GM12892 (cell line): ENCODE results near the gene SPOCK1.

Experiments
- DNase-seq: peaks from one replicate; pipeline ENCODE4 v3.0.0; 2011; ENCODE audit not compliant: insufficient read length
- FAIRE-seq: peaks from 2 replicates; lab custom pipeline; 2011; peaks lifted over from hg19 to GRCh38; lab: Jason Lieb, UNC
- POLR2A ChIP-seq: IDR thresholded peaks from 2 replicates; pipeline ENCODE4 v1.6.1; 2011; ENCODE audit warnings: low read depth, low read length, control low read depth
- POLR2AphosphoS5 ChIP-seq: IDR thresholded peaks from 2 replicates; pipeline ENCODE4 v1.6.1; 2011; ENCODE audit warnings: low read depth, low read length, control low read depth
- TAF1 ChIP-seq: IDR thresholded peaks from 2 replicates; pipeline ENCODE4 v1.6.1; 2011; ENCODE audit warnings: low read depth, mild to moderate bottlenecking, control low read depth, low read length, borderline replicate concordance

The SPOCK1 gene

DNA sequence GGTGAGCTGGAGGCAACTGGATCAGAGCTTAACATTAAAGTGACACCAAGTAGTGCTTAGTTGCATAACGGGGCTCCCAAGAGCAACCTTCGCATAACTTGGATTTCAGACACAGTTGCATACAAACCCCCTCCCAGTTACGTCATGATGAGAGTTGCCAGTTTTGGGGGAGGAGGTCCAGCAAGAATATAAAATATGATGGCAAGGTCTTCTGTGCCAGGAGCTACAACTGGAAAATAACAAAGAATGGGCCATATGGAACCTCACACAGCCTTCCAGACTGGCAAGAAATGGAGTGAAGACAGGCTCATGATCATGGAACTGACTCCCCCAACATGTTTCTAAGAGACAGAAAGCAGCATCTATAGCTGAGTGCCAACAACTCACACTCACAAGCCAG, 8.5 kb downstream of the SPOCK1 start:
- no peak for TF ChIP-seq TAF1
- no peak for TF ChIP-seq POLR2AphosphoS5
- TF ChIP-seq POLR2A: no peak
- FAIRE-seq (no peak), DNase-seq (no peak)

DNA sequence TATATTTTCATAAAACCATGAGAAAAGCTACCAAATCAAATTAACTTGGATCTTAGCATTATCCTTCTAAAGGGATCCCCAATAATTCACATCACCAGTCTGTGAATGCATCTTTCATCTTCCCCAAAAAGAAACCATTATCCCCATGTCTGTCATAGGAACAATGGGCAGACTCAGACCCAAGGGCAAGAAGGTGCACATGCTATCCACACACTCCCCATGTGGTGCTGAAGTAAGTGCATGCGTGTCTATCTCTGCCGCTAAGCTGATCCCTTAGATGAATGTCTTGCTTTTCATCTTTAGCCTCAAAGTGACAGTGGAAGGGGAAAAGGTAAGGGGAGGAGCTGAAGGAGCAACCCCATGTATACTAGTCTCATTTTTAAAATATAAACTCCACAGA, 10.2 kb downstream of the SPOCK1 start:
- TF ChIP-seq POLR2A (no peak), TAF1 (no peak), POLR2AphosphoS5 (no peak)
- FAIRE-seq (no peak), DNase-seq (no peak)

DNA sequence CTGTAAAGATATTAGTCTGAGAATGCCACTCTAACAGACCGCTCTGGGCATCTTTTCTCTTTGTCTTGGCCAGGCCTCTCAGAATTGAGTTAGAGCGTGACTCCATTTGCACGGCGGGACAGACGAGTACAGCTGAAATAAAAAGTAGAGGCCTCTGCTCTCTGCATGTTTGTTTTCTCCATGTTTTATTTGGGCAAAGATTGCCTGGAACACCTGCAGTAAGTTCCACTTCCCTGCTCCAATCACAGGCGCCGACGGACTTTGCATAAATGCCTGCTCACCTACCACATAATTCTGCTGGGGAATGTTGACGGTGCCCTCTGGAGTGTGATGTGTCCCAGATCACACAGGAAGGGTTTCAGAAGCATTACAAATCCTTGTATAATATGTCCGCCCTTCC, 10.6 kb downstream of the SPOCK1 start:
- TF ChIP-seq POLR2A (no peak), TAF1 (no peak), POLR2AphosphoS5 (no peak)
- FAIRE-seq (no peak), DNase-seq (no peak)

GRCh38 chr5:137487600-137487999, 11.5 kb downstream of the SPOCK1 start:
- DNase-seq (no peak), FAIRE-seq (no peak)
- no peak for TF ChIP-seq POLR2AphosphoS5
- TF ChIP-seq TAF1: no peak
- TF ChIP-seq POLR2A: no peak

GRCh38 chr5:137486707-137487106, 12.4 kb downstream of the SPOCK1 start:
- FAIRE-seq: no peak
- no peak for DNase-seq
- no peak for TF ChIP-seq POLR2A
- TF ChIP-seq POLR2AphosphoS5: no peak
- no peak for TF ChIP-seq TAF1

- FAIRE-seq (no peak), DNase-seq (no peak)
- TF ChIP-seq POLR2A: no peak
- TF ChIP-seq TAF1: no peak
- TF ChIP-seq POLR2AphosphoS5: no peak
Observed at GRCh38 chr5:137481596-137481995, 17.5 kb downstream of the SPOCK1 start.

- TF ChIP-seq TAF1: no peak
- TF ChIP-seq POLR2AphosphoS5: no peak
- no peak for TF ChIP-seq POLR2A
- DNase-seq (no peak), FAIRE-seq (no peak)
Observed at GRCh38 chr5:137478043-137478442, 21.1 kb downstream of the SPOCK1 start.

GRCh38 chr5:137470921-137471220, 28.3 kb downstream of the SPOCK1 start:
- no peak for TF ChIP-seq POLR2A
- no peak for TF ChIP-seq POLR2AphosphoS5
- no peak for TF ChIP-seq TAF1
- FAIRE-seq: no peak

GRCh38 chr5:137470111-137470920, 28.8 kb downstream of the SPOCK1 start:
- DNase-seq (no peak), FAIRE-seq (no peak)
- TF ChIP-seq POLR2A (no peak), TAF1 (no peak), POLR2AphosphoS5 (no peak)

More at GRCh38 chr5:137470921-137471220, 28.3 kb downstream of the SPOCK1 start:
- no peak for DNase-seq

DNA sequence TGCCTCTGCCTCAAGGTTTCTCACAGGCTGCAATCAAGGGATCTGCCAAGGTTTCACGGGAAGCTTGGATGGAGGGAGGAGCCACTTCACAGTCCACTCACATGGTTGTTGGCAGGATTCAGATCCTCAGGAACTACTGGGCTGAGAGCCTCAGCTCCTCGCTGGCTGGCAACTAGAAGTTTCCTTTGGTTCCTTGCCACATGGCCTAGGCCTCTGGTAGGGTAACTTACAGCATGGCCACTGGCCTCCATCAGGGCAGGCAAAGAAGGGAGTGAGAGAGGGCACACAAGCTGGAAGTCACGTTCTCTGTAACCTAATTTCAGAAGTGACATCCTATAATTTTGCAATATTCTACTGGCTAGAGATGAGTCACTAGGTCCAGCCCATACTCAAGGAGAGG, 32.2 kb downstream of the SPOCK1 start:
- no peak for FAIRE-seq
- TF ChIP-seq TAF1 (no peak), POLR2A (no peak), POLR2AphosphoS5 (no peak)
- DNase-seq: no peak

DNA sequence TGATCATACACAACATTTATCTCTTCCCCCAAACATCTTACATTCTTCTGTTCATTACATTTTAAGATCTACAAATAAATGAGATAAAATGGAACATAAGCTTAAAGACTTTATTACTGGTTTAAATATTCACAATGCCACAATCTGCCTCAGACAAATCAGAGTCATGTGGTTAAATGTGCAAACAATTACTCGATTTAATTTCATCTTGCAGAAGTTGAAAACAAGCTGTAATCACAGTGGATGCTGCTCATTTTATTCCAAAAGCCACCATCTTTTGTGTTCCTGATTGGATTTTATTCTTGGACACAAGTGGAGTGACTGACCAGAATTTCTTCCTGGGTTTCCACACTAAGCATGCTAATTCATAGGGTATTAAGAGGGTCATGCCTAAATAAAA, 33.2 kb downstream of the SPOCK1 start:
- no peak for TF ChIP-seq TAF1
- no peak for TF ChIP-seq POLR2A
- no peak for TF ChIP-seq POLR2AphosphoS5
- FAIRE-seq: no peak

GRCh38 chr5:137462816-137463520, 36.2 kb downstream of the SPOCK1 start:
- TF ChIP-seq TAF1 (no peak), POLR2A (no peak), POLR2AphosphoS5 (no peak)
- FAIRE-seq: no peak
- DNase-seq: no peak

More for the DNA sequence above, 33.2 kb downstream of the SPOCK1 start:
- DNase-seq: no peak
